Activated CD8-positive, alpha-beta memory T cell treated with anti-CD3 and anti-CD28 coated beads, Interleukin-2, amount 50 U/mL, for 1 hour (primary cell): ENCODE measurements around the gene SEMA6A.

Source experiments
- DNase-seq: peaks from one replicate; pipeline ENCODE4 v3.0.0-alpha.2; 2020; ENCODE audit errors: extremely low read depth

The SEMA6A gene

DNA sequence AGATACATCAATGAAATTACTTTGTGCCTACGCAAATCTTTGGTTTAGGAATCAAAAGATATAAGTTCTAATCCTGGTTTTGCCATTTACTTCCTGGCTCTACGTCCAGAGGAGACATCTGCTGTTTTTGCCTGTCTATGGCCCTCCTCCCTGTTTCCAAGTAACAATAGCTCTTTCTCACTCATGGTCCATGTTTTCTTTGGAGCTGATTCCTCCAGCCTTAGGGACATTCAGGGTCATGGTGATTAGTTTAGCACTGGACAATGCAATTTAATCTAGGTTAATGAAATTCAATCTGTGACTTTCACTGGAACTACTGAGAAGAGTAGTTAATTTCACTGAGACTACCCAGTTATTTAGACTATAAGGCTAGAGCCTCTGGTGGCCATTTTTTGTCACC is 170.6 kb downstream of the SEMA6A start:
- DNase-seq: no peak

- no peak for DNase-seq
Observed at GRCh38 chr5:116402235-116402634, 172.4 kb downstream of the SEMA6A start.

DNA sequence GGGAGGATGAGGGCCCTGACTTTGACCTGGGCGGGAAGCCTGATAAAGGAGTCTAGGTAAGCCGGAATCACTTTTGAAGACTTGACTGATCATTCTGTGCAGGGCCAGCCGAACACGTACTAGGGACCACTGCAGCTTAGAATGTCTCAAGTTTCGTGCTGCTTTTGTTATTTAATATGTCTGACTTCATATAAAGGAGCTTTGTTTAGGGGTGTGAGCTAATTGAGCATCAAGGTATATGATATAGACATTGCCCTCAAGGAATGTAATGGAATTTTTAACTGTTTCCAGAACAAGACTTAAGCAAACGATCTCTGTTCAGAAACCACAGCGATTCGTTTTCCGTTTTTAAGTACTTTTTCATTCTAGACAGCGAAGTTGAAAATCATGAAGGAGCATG is 173.0 kb downstream of the SEMA6A start:
- no peak for DNase-seq

- no peak for DNase-seq
Observed at GRCh38 chr5:116396476-116397099, 178.0 kb downstream of the SEMA6A start.

GRCh38 chr5:116395631-116396203 is 178.9 kb downstream of the SEMA6A start:
- DNase-seq: no peak

GRCh38 chr5:116395226-116395625 is 179.4 kb downstream of the SEMA6A start:
- DNase-seq: no peak

- no peak for DNase-seq
Observed at GRCh38 chr5:116394186-116394867, 180.3 kb downstream of the SEMA6A start.
